DMS79 treated with DMSO at 0.1 percent for 48 hours (cell line): ENCODE data around the gene NDUFB3.

Source experiments
- DNase-seq: peaks from one replicate; lab custom pipeline; 2025; lab: John Stamatoyannopoulos, UW

The NDUFB3 gene

DNA sequence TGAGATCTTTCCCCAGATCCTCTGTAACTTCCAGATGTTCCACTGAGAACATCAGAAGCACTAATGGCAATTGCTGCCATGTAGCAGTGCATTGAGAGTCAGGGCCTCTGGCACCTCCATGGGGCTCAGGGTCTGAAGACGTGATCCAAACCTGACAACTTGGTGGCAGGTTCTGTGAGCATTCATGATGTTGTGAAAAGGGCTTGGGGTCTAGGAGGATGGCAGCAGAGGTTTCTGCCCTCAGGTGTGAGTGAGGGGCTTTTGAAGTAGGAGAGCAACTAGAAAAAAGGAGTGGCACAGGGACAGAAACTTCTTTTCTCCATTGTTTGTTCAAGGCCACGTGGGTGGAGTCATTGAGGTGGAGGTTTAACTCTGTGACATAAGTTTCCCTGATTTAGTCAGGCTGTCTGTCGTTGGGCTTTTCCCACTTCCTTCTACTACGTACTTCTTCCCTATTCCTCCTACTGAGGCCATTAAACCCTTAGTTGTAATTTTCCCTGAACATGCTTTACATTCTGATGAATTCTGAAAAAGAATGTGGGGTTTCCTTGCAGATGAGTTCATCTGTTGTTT, 57.2 kb downstream of the NDUFB3 start:
- no peak for DNase-seq

DNA sequence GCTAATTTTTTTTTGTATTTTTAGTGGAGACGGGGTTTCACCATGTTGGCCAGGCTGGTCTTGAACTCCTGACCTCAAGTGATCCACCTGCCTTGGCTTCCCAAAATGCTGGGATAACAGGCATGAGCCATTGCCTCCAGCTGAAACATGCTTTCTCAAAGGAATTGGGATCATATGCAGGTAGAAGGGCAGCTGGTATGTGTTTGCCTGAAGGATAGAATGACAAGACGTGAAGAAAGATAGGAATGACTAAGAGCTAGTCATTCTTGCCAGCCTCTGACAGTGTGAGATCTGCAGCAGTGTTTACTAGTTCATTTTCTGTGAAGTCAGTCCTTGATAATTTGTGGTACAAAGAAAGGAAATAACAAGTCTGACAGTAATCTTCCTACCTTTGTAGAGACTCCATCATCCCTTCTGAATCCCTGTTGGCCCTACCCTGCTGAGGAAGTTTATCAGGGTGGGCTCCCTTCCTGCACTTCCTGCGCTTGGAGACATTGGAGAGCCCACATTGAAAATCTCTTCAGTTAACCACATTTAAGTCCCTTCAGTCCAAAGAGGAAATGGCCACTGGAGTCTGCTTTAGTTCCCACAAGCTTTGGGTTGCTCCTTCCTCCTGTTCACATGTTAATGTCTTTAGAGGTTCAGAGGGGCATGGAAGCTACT, 58.9 kb downstream of the NDUFB3 start:
- DNase-seq = no peak

DNA sequence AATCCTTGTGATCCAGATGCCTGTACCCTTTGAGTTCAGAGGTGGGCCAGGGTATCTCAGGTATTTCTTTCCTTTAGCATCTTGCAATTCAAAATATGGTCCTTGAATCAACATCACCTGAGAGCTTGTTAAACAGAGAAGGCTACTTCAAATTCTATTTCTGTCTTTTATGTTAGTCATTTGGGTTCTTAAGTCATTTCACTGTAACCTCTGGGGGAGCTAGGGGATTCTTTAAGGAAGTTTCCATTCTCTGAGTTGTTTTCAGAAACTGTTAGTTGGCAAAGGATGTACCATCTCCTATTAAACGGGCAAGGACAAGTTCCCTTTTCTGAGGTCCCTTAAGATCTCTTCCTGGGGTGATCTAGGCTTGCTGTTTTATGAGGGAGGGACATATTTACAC, 60.7 kb downstream of the NDUFB3 start:
- DNase-seq = no peak
